Stimulated activated CD4-positive, alpha-beta T cell treated with anti-CD3 and anti-CD28 coated beads, Interleukin-2, amount 100 ng/mL, for 24 hours (primary cell): ENCODE data around the gene LRRC27.
"Not testable (repeated sequence)": the region's sequence is repeated elsewhere in the genome, so short reads cannot be mapped to it uniquely, and the experiment has no call there.

Experiments used
- DNase-seq, 2 donors: peaks; one replicate each; pipeline ENCODE4 v3.0.0-alpha.2; 2020

LRRC27 gene

DNA sequence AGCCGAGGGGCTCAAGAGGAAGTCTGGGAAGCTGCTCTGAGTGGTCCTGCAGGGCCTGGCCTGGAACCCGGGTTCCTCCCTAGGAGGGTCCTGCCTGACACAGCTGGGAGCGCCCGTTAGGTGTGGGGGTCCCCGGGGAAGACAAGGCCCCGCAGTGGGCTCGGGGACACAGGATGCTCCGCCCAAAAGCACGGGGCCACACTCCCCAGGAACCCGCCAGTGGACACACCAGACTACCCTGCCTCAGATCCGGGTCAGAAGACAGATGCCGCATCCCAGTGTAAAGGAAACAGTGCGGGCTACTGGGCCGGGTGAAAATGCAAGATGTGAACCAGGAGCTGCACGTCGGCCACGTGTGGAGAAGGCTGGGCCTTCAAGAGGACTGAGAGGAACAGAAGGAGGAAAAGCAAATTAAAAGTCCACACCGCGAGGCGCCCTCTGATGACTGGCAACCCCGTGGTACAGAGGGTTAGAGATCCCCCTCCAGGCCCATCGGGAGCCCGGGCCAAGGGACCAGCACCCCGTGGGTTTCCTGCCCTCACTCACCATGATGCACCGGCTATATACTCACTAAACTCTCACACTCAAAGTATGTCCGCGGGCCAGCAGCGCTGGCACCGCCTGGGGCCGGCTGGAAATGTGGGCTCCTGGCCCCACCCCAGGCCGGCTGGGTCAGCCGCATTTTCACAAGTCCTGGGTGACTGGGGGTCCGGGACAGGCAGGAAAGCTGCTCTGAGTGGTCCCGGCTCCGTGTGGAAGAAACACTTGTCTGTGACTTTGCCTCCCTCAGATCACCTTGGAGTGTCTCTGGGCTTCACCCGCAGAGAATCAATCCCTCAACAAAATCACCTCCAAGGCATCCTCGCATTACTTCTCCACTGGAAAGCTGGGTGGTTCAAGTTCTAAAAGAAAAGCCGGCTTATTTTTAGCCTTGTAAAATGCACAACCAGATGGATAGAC, 30.3 kb upstream of the LRRC27 start:
- no peak for DNase-seq

DNA sequence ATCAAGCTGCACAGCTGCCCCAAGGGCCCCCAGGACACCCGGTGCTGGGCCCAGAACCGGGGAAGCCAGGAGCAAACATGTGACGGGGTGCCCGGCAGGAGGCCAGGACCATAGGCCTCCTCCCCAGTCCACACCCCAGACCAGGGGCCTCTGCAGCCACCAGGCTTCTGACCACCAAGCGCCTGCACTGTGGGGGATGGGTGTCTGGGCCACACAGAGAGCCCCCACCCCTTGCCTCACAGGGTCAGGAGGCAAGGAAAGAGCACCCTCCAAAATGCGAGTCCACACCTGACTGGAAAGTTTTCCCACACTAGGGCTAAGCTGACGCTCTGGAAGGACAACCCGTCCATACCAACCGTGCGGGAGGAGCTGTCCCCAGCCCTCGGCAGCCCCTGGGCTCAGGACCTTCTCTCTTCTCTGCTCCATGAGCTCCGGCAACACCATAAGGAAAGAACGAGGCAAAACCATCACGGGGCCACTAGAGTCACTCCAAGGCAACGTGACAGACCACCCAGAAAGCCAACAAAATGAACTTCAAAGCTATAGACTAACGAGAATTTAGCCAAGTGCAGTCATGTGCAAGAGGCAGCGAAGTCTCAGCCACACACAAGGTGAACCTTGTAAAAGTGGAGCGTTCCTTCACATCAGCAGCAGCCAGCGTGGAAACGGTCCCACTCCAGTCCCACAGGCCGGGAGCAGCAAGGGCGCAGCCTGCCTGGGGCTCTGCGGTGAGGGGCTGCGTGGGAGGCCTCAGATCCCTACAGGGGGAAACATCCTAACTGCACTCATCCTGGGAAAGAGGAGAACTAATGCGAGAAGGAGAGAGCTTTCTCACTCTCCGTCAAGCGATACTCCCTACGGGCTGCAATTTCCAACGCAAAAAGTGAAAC, 29.3 kb upstream of the LRRC27 start:
- DNase-seq: no peak

DNA sequence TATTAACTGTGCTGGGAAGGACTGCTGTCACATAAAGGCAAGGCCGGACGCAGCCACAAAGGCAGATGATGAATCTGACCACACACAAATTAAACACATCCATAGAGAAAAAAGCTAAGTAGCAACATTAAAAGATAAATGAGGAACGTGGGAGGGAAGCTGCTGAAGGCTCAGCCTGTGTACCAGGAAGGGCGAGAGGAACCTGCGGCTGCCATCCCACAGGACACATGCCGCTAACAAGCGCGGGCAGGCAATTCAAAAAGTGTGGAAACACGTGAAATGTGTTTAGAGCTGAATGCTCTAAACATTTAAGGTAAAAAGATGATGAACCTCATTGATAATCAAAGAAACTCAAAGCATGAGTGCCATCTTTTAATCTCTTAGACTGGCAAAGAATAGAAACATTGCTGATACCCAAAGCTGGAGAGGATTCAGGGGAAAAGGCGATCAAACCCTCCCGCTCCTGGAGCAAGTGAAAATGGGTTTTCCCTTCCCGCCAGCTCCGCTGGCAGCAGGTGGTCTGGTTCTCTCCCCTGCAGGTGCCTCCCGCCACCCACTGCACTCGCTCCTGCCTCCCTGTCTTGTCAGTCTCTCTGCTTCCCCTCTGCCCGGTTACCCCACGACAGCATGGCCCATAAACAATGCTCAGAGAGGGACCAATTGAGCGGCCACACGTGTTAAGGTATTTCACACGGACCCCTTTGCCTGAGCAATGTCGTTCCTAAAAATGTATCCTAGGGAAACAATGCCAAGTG, 28.5 kb upstream of the LRRC27 start:
- no peak for DNase-seq

- DNase-seq: no peak
Measured at GRCh38 chr10:132304756-132305509, 27.1 kb upstream of the LRRC27 start.

DNA sequence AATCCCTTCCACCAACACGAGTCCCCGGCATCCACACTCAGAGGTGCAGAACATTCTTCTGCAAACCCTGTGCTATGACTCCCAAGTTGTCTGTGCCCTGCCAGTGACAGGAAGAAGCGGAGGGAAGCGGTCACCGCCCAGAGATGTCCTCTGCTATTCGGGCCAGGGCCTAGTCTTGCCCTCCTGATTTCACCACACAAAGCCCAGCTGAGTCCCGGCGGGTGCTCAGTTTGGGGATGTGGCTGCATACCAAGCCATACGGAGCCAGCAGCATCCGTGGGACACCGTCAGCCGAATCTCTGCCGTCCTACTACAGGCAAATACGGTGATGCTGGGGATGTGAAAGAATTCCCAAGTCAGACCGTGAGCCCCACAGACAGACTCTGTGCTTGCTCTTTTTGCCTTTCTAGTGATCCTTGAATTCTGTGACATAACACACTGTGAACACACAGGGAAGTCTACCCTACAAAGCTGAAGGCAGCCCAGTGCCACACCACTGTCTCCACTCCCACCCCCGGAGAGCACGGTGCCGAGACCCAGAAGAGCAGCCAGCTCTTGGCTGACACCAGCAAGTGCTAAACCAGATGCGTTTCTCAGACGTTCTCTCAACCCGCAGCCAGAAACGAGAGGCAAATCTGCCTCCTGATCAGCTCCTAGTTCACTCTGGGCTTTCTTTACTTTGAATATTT, 26.2 kb upstream of the LRRC27 start:
- DNase-seq: no peak

DNA sequence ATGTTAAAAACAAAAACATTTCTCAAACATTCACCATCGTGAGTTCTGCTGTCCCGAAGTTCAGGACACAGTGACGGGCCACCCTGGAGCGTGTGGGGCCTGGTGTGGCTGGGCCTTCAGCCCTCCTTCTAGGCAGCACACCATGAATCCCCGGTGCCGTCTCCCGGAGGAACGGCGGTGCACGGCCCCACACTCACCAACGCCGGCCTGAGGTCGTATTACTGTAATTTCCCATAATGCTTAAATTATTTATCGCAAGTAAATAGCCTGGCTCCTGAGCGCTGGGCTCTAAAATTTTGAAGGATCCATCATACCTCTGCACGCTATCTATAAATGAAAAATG, 25.7 kb upstream of the LRRC27 start:
- DNase-seq: no peak

DNA sequence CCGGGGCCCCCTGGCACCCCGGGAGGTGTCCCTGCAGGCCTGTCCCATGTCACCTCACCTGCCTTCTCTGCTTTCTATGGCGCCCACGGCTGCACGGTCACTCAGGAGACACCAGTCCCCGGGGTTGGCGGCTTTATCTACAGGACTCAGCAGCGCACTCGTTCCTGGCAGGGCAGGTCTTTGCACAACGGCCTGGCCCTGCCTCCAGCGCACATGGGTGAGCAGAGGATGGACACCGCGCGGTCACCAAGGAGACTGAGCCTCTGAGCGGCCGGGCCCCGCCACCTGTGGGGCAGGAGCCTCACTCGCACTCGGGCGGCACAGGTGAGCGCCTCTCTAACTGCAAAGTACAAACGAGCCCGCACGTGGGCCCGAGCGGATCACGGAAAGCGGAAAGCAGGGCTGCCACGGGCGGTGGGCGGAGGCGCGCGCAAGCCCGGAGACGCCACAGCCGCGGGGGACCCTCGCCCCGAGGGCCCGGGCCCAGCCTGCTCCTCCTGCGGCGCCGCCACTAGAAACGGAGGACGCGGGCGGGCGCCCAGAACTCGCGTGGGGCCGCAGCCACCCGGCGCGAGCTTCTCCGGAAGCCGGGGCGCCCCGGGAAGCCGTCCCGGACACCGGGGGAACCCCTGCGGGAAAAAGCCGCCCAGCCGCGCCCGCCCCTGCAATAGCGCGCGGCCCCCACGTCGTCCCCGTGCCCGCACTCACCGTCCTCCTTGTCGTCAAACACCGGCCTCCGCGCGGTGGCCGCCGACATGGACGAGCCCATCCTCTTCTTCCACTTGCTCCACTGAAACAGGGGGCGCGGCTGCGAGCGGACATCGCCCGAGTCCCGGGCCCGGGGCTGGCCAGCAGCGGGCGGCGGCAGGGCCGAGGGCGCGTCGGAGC, 24.9 kb upstream of the LRRC27 start:
- DNase-seq: peak; percentile 43 to 50

- DNase-seq: peak; percentile 90 to 91
Measured at GRCh38 chr10:132307823-132308586, 24.0 kb upstream of the LRRC27 start, which contains the start of gene STK32C. STK32C (minus strand) TSS chr10:132307950; CDS start chr10:132307833, 117 bp downstream.

DNA sequence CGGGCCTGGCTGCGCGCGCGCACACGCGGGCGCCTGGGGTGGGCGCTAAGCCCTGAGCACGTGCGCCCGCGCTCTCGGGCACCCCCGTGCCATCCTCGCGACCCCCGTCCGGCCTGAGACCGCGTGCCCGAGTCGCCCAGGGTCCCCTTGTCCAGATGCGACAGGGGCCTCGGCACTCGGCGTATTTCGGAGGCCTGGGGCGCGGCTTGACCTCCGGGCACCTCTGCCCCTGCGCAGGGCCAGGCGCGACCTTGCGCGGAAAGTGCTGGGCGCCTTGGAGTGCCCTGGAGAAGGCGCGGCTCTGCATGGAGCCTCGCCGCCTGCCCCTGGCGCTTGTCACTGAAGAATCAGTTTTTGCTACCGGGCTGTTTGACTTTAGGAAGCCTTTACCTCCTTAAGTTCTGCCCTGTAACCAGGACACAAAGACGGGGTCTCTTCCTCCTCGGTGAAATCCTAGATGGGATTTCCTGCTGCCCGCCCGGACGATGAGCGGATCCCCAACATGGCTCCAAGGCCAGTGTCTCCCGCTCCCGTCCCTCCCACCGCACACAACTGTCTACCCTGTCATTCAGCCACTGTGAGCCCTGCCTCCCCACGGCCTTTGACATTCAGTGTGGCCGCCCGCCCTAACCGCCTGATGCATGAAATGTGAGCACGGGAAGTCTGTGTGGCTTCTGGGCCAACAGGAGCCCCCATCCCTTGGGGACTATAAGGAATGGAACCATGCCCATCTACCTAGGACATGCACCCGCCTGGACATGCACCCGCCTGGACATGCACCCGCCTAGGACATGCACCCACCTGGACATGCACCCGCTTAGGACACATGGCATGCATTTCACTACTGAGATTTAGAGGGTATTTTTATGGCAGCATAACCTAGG, 23.2 kb upstream of the LRRC27 start:
- peak in 1 of 2 donors; percentile 22 for DNase-seq

DNA sequence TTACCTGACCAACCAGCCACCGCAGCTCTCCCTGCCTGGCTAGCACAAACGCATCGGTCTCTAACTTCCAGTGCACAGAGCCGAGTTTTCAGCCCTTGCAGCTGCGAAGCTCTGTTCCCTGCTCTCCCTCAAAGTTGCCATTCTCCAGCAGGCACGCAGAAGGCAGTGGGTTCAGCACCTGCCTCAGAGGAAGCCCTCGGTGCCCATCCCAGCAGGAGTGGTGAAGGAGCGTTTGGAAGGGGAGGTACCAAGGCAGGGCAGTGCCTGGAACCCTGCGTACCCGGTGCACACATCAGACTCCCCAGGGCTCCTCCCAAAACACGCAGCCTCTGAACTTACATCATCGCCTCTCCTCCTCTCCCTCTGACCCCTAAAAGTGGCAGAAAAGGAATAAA, 22.5 kb upstream of the LRRC27 start:
- no peak for DNase-seq

DNA sequence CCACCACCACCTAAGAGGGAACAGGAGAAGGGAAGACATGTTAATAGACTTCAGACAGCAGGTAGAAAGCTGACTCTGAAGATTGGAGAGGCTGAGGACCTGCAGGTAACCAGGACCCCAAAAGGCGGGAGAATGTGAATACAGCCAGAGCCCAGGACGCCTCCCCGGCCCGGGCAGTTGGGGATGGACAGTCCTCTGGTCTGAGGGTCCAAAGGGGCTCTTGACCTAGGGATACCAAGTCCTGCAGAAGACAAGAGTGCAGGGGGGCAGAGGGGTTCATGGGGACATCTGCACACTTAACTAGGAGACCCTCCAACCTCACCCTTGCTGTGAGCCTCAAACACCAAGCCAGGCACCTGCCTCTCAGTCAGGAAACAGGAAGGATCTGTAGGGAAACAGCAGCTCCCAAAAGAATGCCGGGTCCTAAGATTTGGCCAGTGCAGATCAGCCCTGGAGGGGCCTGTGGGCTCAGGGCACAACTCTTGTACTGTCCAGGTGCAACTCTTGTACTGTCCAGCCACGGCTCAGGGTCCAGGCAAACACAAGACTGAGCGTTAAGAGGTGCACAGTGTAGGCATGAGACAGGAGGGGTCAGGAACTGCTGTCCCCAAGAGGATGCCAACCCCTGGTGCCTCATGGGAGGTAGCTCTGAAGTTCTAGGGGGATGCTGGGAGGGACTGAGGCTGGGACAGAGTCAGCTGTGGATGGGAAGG, 22.0 kb upstream of the LRRC27 start:
- DNase-seq: no peak

DNA sequence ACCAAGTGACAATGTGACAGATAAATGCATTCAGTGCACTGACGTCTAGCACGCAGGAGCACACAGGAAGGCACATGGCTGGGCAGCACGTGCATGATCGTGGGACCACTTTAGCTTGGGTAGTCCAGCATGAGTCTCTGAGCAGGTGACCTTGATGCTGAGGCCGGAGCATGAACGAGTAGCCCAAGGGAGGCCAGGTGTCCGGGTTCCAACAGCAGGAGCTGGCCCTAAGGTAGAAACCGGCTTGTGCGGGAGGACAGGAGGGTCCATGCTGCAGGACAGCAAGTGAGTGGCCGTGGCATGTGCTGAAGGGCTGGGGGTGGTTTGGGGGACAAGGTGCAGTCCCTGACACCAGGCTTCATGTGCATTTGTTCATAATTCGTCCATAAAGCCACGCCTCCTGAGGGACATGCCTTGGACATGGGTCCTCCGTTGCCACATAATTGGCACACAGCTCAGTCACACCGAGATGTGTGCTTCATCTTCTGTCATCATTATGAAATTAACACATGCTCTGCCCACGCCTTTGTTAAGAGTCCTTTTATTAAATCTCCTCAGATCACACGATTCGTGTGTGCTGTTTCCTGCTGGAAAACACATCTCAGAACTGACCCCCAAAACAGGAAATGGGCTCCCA, 21.2 kb upstream of the LRRC27 start:
- no peak for DNase-seq

- DNase-seq: no peak
Measured at GRCh38 chr10:132311338-132311939, 20.6 kb upstream of the LRRC27 start.

DNA sequence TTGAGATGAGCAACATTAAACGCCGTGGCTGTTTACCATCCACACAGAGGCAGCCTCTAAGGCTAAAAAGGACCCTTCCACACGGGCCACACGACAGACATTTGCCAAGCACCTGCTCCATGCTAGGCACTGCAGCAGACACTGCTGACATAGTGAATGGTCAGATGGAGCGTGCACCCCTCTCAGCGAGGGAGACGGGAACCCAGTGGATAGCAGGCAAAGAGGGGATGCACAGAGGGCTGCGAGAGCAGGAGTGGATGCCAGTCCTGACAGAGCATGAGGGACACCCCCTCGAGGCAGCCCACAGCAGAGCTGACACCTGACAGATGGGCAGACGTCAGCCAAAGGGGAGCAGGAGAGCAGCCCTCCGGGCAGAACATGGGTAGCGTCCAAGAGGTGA, 18.7 kb upstream of the LRRC27 start:
- DNase-seq: no peak

- DNase-seq: no peak
Measured at GRCh38 chr10:132313865-132314264, 18.1 kb upstream of the LRRC27 start.

GRCh38 chr10:132314336-132314735, 17.7 kb upstream of the LRRC27 start:
- DNase-seq: no peak

GRCh38 chr10:132314881-132315280, 17.1 kb upstream of the LRRC27 start:
- DNase-seq: not testable (repeated sequence)
